Loucy (cell line): ENCODE measurements around the gene NDEL1.

Experiments
- H2AFZ ChIP-seq: fragments of 200-600 bp; sonication (generic); 2 replicates; pipeline ENCODE4 v1.6.0; 2016; ENCODE audit warnings: antibody characterized with exemption, mild to moderate bottlenecking, low read length, moderate library complexity
- H3F3A ChIP-seq: fragments of 200-600 bp; 2 replicates; pipeline ENCODE4 v1.6.0; 2016; ENCODE audit warnings: antibody characterized with exemption, low read depth, mild to moderate bottlenecking
- H3K27me3 ChIP-seq: fragments of 200-600 bp; sonication (generic); 2 replicates; pipeline ENCODE4 v1.6.1; 2014; ENCODE audit warnings: low read length, mild to moderate bottlenecking; ENCODE audit not compliant: insufficient read depth, poor library complexity, severe bottlenecking
- H3K36me3 ChIP-seq: fragments of 200-600 bp; sonication (generic); 2 replicates; pipeline ENCODE4 v1.6.1; 2016; ENCODE audit warnings: low read length; ENCODE audit not compliant: insufficient read depth
- H3K4me1 ChIP-seq: fragments of 200-600 bp; sonication (generic); 2 replicates; pipeline ENCODE4 v1.5.1; 2014; ENCODE audit warnings: low read length, mild to moderate bottlenecking; ENCODE audit not compliant: insufficient read depth, poor library complexity, severe bottlenecking
- H3K4me2 ChIP-seq: fragments of 200-600 bp; sonication (generic); 2 replicates; pipeline ENCODE4 v1.6.0; 2014; ENCODE audit warnings: antibody characterized with exemption, low read length, low read depth, mild to moderate bottlenecking; ENCODE audit not compliant: poor library complexity, severe bottlenecking
- H3K4me3 ChIP-seq: fragments of 200-600 bp; sonication (generic); 2 replicates; pipeline ENCODE4 v1.5.1; 2014; ENCODE audit warnings: low read length, mild to moderate bottlenecking, mixed read lengths; ENCODE audit not compliant: poor library complexity, severe bottlenecking
- H3K79me2 ChIP-seq: fragments of 200-600 bp; sonication (generic); 2 replicates; pipeline ENCODE4 v1.6.1; 2014; ENCODE audit warnings: low read length; ENCODE audit not compliant: insufficient read depth
- H3K9ac ChIP-seq: fragments of 200-600 bp; sonication (generic); 2 replicates; pipeline ENCODE4 v1.6.0; 2014; ENCODE audit warnings: mild to moderate bottlenecking, low read depth, low read length, moderate library complexity; ENCODE audit not compliant: poor library complexity, severe bottlenecking
- H3K9me2 ChIP-seq: fragments of 200-600 bp; sonication (generic); replicated peaks from 2 replicates; pipeline ENCODE4 v1.6.1; 2016; ENCODE audit warnings: low read depth, low read length, mixed read lengths
- H3K9me3 ChIP-seq: fragments of 200-600 bp; sonication (generic); 2 replicates; pipeline ENCODE4 v1.6.1; 2014; ENCODE audit warnings: mild to moderate bottlenecking, antibody characterized with exemption, low read length, low read depth; ENCODE audit not compliant: insufficient read depth
- H4K20me1 ChIP-seq: fragments of 200-600 bp; sonication (generic); 2 replicates; pipeline ENCODE4 v1.6.0; 2014; ENCODE audit warnings: antibody characterized with exemption, low read length, mild to moderate bottlenecking; ENCODE audit not compliant: insufficient read depth, poor library complexity, severe bottlenecking
- EZH2phosphoT487 ChIP-seq: fragments of 200-600 bp; IDR thresholded peaks from 2 replicates; pipeline ENCODE4 v1.6.1; 2018; ENCODE audit warnings: antibody characterized with exemption, mild to moderate bottlenecking, moderate library complexity, borderline replicate concordance
- TF ChIP-seq, protein P1 (sequence below): fragments of 200-600 bp; sonication (generic); conservative IDR thresholded peaks from 2 replicates; pipeline ENCODE4 v1.5.1; 2014; ENCODE audit warnings: mild to moderate bottlenecking, antibody characterized with exemption, low read length

Gene NDEL1

GRCh38 chr17:8484465-8484864 is 48.8 kb downstream of the NDEL1 start:
- no peaks in the 10 kb centered on the region for H3K27me3 ChIP-seq
- H3K9ac ChIP-seq, result no peak overlapping the region
- no peak overlapping the region for H2AFZ ChIP-seq
- TF ChIP-seq, protein P1, sequence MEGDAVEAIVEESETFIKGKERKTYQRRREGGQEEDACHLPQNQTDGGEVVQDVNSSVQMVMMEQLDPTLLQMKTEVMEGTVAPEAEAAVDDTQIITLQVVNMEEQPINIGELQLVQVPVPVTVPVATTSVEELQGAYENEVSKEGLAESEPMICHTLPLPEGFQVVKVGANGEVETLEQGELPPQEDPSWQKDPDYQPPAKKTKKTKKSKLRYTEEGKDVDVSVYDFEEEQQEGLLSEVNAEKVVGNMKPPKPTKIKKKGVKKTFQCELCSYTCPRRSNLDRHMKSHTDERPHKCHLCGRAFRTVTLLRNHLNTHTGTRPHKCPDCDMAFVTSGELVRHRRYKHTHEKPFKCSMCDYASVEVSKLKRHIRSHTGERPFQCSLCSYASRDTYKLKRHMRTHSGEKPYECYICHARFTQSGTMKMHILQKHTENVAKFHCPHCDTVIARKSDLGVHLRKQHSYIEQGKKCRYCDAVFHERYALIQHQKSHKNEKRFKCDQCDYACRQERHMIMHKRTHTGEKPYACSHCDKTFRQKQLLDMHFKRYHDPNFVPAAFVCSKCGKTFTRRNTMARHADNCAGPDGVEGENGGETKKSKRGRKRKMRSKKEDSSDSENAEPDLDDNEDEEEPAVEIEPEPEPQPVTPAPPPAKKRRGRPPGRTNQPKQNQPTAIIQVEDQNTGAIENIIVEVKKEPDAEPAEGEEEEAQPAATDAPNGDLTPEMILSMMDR, result no peak
- TF ChIP-seq EZH2phosphoT487, result no peak
- H3K9me2 ChIP-seq, result no peaks in the 10 kb centered on the region
- H3K4me1 ChIP-seq, result no peaks in the 10 kb centered on the region
- H3K4me2 ChIP-seq, result no peak overlapping the region
- H3K9me3 ChIP-seq, result no peaks in the 10 kb centered on the region
- no peaks in the 10 kb centered on the region for H4K20me1 ChIP-seq
- H3K36me3 ChIP-seq, result peaks cover 93% of the 10 kb centered on the region
- H3K4me3 ChIP-seq, result no peak overlapping the region
- H3K79me2 ChIP-seq, result no peaks in the 10 kb centered on the region
- H3F3A ChIP-seq, result no peaks in the 10 kb centered on the region

DNA sequence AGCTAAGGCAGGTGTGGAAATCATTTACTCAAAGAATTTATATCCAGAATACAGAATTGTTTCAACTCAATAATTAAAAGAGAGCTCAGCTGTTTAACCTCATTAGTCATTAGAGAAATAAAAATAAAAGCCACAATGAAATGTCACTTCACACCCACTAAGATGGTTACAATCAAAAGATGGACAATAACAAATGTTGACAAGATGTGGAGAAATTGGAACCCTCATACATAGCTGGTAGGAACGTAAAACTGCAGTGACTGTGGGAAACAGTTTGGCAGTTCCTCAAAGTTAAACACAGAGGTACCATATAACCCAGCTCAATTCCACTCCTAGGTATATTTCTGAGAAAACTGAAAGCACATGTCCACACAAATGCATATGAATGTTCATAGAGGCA is 49.8 kb downstream of the NDEL1 start:
- no peaks in the 10 kb centered on the region for H3K27me3 ChIP-seq
- no peaks in the 10 kb centered on the region for H3F3A ChIP-seq
- H2AFZ ChIP-seq, result no peak overlapping the region
- H3K4me1 ChIP-seq, result no peaks in the 10 kb centered on the region
- H3K79me2 ChIP-seq, result no peaks in the 10 kb centered on the region
- peaks cover 92% of the 10 kb centered on the region for H3K36me3 ChIP-seq
- no peak overlapping the region for H3K4me3 ChIP-seq
- H3K9ac ChIP-seq, result no peak overlapping the region
- no peaks in the 10 kb centered on the region for H4K20me1 ChIP-seq
- H3K9me2 ChIP-seq, result no peaks in the 10 kb centered on the region
- no peak overlapping the region for H3K4me2 ChIP-seq
- H3K9me3 ChIP-seq, result no peaks in the 10 kb centered on the region
- TF ChIP-seq EZH2phosphoT487, result no peak
- TF ChIP-seq, protein P1, result no peak

DNA sequence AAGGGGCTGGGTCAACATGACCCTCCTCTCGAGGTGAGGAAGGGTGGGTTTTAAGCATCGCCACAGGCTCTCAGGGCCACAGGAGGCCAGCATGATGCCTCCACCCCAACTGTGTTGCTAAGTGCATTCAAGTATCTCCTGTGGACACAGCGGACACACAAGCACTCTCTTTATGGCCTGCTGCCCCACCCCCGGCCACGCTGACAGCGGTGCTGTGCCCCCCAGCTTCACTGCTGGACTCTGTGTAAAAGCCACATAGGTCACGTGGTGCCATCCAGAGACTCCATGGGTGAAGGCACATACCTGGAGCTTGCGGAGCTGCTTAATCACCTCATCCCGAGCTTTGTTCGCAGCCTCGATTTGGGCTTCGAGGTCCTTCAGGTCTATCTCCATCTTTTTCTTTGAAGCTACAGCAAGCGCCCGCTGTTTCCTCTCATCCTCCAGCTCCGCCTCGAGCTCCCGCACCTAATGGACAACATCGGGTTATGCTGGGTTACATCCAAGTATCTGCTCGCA is 51.5 kb downstream of the NDEL1 start:
- no peaks in the 10 kb centered on the region for H3K9me2 ChIP-seq
- H3K4me3 ChIP-seq, result no peak overlapping the region
- H2AFZ ChIP-seq, result no peak overlapping the region
- H3K36me3 ChIP-seq, result peaks cover 92% of the 10 kb centered on the region
- no peaks in the 10 kb centered on the region for H3F3A ChIP-seq
- H3K9me3 ChIP-seq, result no peaks in the 10 kb centered on the region
- no peak overlapping the region for H3K4me2 ChIP-seq
- no peak overlapping the region for H3K9ac ChIP-seq
- no peak for TF ChIP-seq EZH2phosphoT487
- TF ChIP-seq, protein P1, result no peak
- H3K79me2 ChIP-seq, result no peaks in the 10 kb centered on the region
- H3K4me1 ChIP-seq, result no peaks in the 10 kb centered on the region
- H4K20me1 ChIP-seq, result no peaks in the 10 kb centered on the region
- H3K27me3 ChIP-seq, result no peaks in the 10 kb centered on the region
